GM12891 (cell line): Measurements from ENCODE around the gene DOK4.

Experiments
- DNase-seq: peaks from one replicate; pipeline ENCODE4 v3.0.0; 2011; ENCODE audit warnings: low spot score; ENCODE audit not compliant: insufficient read length
- FAIRE-seq: peaks from 2 replicates; lab custom pipeline; 2011; peaks lifted over from hg19 to GRCh38; lab: Jason Lieb, UNC
- PAX5 ChIP-seq: IDR thresholded peaks from 2 replicates; pipeline ENCODE4 v1.6.1; 2011; ENCODE audit warnings: low read length, moderate library complexity, mild to moderate bottlenecking; ENCODE audit not compliant: insufficient read depth, severe bottlenecking
- POLR2A ChIP-seq: IDR thresholded peaks from 2 replicates; pipeline ENCODE4 v1.6.1; 2011; ENCODE audit warnings: low read depth, low read length, control low read depth
- POLR2AphosphoS5 ChIP-seq: IDR thresholded peaks from 2 replicates; pipeline ENCODE4 v1.6.1; 2011; ENCODE audit warnings: low read depth, low read length, control low read depth
- POU2F2 ChIP-seq: IDR thresholded peaks from 2 replicates; pipeline ENCODE4 v1.6.1; 2011; ENCODE audit warnings: low read depth, mild to moderate bottlenecking, control low read depth, low read length, moderate library complexity
- SPI1 ChIP-seq: IDR thresholded peaks from 2 replicates; pipeline ENCODE4 v1.6.1; 2011; ENCODE audit warnings: low read depth, low read length, control low read depth
- TAF1 ChIP-seq: IDR thresholded peaks from 2 replicates; pipeline ENCODE4 v1.6.1; 2011; ENCODE audit warnings: low read depth, low read length, control low read depth

The DOK4 gene

DNA sequence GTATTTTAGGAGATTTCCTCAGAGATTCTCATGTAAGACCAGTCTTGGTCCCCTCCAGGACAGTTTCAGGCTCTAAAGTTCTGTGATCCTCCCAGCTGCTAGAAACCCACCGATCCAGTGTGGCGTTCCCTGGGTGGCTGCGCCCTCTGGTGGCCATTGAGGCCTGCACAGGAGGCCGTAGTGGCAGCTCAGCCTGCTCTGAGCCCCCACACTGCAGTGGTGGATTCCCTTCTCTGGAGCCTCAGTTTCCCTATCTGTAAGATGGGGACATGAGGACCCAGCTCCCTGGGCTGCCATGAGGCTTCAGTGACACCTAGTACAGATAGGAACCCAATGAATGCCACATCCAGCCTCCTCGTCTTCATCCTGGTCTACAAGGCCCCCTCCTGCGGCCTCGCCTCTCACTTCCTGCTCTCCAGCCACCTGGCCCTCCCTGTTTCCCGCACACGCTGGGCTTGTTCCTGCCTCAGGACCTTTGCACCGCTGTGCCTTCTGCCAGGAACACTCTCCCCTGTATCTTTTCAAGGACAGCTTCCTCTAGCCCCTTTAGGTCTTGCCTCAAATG lies 33.6 kb upstream of the DOK4 start:
- peak; percentile 78 for FAIRE-seq
- DNase-seq: peak; percentile 88
- no peak for TF ChIP-seq SPI1
- no peak for TF ChIP-seq POLR2A
- no peak for TF ChIP-seq POLR2AphosphoS5
- no peak for TF ChIP-seq PAX5
- no peak for TF ChIP-seq TAF1
- no peak for TF ChIP-seq POU2F2

DNA sequence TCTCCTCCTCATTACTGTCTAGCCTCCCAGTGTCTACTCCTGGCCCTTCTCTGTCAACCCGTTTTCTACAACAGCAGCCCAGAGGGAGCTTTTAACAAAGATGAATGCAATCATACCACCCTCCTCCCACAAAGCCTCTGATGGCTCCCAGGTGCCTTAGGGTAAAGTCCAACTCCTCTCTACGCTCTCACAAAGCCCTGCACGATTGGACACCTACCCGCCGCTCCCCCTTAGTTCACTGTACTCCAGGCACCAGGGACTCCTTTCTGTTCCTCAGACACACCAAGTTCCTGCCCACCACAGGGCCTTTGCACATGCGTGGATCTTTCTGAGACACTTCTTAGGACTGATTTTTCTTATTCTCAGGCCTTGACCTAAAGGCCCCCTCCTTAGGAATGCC lies 32.6 kb upstream of the DOK4 start:
- FAIRE-seq (no peak), DNase-seq (no peak)
- no peak for TF ChIP-seq POU2F2
- no peak for TF ChIP-seq POLR2AphosphoS5
- TF ChIP-seq POLR2A: no peak
- no peak for TF ChIP-seq PAX5
- no peak for TF ChIP-seq TAF1
- no peak for TF ChIP-seq SPI1

DNA sequence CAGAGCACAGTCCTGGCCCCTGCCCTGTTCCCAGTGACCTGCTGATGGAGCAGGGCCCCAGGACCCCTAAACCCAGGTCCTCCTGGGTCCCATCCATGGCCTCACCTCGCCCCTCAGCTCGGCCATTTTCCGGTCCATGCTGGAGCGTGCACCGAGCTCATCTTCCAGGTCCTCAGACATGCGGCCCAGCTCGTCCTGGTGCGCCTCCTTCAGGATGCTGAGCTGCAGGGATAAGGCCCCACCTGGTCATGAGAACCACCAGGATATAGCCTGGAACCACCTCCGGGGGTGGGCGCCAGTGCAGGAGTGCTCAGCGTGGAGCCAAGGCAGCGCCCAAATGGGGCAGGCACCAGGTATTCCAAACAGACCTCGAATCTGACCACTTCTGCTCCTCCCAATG lies 32.2 kb upstream of the DOK4 start:
- TF ChIP-seq POLR2A (no peak), POLR2AphosphoS5 (no peak), POU2F2 (no peak), TAF1 (no peak), SPI1 (no peak), PAX5 (no peak)
- FAIRE-seq: no peak
- DNase-seq: no peak

DNA sequence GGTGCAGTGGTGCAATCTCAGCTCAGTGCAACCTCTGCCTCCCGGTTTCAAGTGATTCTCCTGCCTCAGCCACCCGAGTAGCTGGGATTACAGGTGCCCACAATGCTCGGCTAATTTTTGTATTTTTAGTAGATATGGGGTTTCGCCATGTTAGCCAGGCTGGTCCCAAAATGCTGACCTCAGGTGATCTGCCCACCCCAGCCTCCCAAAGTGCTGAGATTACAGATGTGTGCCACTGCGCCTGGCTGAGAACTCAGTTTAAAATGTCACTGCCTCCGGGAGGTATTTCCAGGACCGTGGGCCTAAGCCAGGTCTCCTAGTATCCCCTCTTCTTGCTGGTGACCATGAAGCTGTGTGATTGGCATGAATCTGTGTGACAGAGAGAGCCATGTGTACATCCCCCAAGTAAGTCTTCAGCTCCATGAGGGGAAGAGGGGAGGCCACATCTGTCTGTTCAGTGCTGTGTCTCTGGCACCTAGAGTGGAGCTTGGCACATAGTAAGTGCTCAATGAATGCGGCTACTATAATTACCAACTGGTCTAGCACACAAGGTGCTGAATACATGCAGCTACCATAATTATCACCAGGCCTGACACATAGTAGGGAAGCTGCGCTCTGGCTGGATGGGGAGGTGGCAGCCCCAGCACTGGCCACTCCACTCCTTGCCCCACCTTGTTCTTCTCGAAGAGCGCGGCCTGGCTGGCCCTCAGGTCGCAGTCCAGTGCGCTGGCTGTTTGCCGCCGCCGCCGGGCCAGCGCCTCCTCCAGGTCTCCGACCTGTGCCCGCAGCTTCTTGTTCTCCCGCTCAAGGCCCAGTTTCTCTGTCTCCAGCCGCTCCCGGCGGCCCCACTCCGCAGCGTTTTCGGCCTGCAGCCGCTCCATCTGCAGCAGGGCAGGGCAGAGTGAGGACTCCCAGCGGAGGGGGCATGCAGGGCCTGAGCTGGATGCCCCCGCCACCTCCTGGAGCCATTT lies 31.4 kb upstream of the DOK4 start:
- FAIRE-seq: no peak
- no peak for DNase-seq
- TF ChIP-seq POLR2A: no peak
- TF ChIP-seq SPI1: no peak
- no peak for TF ChIP-seq POU2F2
- no peak for TF ChIP-seq POLR2AphosphoS5
- no peak for TF ChIP-seq TAF1
- no peak for TF ChIP-seq PAX5

DNA sequence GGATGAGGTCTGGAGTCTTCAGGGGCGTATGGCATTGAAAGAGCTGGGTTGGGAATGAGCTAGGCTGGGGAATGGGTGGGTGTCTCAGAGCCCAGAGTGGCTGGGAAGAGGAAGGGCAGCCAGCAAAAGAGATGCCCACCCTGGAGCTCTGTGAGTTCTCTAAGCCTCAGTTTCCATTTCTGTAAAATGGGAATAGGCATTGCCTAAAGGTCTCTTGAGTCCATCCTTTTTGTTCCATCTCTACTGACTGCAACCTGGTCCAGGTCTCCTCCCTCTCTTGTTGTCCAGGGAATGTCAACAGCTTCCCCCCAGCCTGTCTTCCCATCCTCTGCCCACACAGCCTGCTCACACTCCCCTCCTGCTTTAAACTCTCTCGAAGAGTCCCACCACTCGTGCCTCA lies 30.5 kb upstream of the DOK4 start:
- FAIRE-seq (no peak), DNase-seq (no peak)
- TF ChIP-seq POLR2AphosphoS5 (no peak; the same call in 1 of the 2 replicates), TAF1 (no peak)

DNA sequence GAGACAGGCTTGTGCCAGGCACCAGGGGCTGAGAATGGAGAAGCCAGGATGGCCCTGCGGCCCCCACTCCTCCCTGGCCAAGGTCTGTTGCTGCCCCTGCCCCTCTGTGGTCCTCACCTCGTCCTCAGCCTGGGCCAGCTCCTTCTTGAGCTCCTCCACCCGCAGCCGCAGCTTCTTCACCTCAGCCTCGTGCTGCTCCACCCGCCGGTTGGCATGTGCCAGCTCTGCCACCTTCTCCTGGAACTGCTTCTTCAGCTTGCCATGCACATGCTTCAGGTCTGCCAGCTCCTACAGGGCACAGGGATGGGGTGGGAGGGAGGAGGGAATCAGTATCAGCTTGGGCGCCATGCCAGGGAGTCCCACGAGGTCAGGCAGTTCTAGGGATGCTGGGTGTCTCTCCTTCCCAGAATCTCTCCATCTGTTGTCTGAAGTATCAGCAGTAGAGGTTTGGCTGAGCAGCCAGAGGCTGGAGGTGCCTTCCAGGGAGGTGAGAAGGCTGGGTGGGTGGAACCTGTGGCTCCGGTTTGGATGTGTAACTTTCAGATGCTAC lies 30.0 kb upstream of the DOK4 start:
- TF ChIP-seq SPI1 (no peak), POLR2A (no peak)
- FAIRE-seq (no peak), DNase-seq (no peak)

DNA sequence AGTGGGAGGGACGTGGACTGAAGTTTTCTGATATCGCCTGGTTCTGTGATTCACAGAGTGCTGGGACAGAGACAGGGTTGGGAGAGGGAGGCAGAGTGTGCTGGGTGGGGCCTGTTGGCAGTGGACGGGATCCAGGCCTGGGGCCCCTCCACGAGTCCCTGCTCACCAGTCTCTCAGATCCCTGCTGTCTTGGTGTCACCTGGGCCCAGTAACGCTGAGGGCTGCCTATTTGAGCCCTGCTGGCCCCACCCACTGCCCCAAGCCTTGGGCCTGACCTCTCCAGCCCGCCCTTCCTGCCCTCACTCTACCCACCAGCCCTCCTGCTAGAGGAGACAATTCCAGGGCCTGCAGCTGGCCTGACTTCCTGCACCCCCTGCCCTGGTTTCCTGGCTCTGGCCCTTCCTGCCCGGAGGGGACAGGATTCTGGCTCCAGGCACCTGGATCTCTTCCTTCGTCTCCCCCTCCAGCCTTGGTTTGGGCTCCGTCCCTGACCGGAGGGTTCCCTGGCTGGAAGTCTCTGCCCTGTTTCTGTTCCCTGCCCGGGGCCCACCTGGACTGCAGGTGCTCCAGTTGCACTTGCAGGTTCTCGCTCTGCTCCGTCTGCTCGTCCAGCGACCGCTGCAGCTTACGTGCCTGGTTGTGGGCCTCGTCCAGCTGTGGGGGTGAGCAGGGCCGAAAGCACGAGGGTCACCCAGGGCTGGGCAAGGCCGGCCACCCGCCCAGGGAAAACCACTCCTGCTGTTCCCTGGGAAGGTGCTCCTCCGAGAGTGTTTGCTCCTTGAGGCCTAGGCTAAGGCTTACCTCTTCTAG lies 28.7 kb upstream of the DOK4 start:
- no peak for FAIRE-seq
- no peak for TF ChIP-seq POLR2AphosphoS5
- DNase-seq: no peak

DNA sequence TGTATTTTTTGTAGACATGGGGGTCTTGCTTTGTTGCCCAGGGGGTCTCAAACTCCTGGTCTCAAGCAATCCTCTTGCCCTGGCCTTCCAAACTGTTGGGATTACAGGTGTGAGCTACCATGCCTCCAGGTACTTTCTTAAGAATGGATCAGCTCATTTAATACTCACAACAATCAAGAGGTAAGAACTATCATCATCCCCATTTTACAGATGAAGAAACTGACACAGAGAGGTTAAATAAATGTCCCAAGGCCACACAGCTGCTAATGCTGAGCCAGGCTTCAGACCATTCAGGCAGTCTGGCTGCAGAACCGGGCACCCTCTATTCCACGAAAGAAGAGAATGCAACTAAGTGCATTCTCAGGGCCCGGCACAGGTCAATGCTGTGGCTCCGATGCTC lies 28.1 kb upstream of the DOK4 start:
- FAIRE-seq: no peak
- no peak for TF ChIP-seq TAF1
- TF ChIP-seq POLR2A: no peak
- no peak for TF ChIP-seq SPI1
- no peak for DNase-seq

DNA sequence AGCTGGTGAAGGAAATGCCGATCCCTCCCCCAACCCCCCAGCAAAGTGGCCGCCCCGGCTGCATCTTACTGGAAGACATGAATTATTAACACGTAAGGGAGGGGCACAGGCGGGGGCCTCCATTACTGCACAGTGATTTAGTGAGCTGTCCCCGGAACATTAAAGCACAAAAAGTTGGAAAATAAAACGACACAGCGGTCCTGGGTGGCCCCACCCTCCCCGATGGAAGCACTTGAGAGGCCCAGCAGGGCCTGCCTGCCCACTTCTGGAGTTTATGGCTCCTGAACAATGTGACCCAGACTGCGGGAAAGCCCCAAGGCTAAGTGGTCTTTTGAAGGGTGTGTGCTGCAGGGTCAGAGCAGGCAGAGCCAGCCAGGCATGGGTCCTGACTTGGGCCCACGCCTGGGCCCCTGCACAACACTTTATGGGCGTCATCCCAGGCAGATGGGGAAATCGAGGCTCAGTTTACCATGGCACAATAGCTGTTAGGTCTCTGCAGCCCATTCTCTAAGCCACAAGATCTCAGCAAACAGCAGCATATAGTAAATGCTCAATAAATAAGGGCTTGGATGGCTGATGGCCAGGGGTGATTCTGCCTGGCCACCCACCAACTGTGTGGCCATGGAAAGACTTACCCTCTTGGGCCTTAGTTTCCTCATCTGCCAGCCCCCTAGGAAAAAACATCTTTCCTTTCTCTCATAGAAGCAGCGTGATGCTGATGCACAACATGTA lies 27.2 kb upstream of the DOK4 start:
- no peak for FAIRE-seq

More for the DNA sequence above, 27.2 kb upstream of the DOK4 start:
- no peak for DNase-seq
- TF ChIP-seq POU2F2 (no peak), POLR2AphosphoS5 (no peak), PAX5 (no peak), SPI1 (no peak), TAF1 (no peak), POLR2A (no peak)
